ENCODE results near the gene ACKR3.

The ACKR3 gene

GRCh38 chr2:236550701-236551465, 18.7 kb upstream of the ACKR3 start:
- DNase-seq: no peak

- DNase-seq: no peak
These were observed 18.0 kb upstream of the ACKR3 start for GRCh38 chr2:236551471-236552211.

GRCh38 chr2:236552212-236552542, 17.4 kb upstream of the ACKR3 start:
- DNase-seq: no peak

GRCh38 chr2:236552581-236553363, 16.9 kb upstream of the ACKR3 start:
- DNase-seq: no peak

DNA sequence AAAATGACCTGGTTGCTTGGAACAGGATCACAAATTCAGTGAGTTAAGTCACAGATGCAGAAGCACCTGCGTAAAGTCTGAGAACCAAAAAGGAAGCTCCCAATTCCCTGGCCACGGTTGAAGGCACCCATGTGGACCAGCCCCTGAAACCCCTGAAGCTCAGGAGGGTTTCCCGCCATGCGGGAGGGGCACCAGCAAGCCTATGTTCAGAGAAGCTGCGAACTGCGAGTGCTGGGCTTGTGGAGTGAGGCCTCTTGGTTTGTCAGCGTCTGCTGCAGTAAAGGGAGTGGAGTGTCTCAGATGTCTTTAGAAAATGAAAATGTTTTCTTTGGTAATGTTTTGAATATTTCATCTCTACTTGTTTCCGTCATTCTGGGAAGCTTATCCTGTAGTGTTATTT, 16.1 kb upstream of the ACKR3 start:
- no peak for DNase-seq

- no peak for DNase-seq
These were observed 14.9 kb upstream of the ACKR3 start for GRCh38 chr2:236554629-236555282.

GRCh38 chr2:236555481-236555880, 14.1 kb upstream of the ACKR3 start:
- DNase-seq: no peak

DNA sequence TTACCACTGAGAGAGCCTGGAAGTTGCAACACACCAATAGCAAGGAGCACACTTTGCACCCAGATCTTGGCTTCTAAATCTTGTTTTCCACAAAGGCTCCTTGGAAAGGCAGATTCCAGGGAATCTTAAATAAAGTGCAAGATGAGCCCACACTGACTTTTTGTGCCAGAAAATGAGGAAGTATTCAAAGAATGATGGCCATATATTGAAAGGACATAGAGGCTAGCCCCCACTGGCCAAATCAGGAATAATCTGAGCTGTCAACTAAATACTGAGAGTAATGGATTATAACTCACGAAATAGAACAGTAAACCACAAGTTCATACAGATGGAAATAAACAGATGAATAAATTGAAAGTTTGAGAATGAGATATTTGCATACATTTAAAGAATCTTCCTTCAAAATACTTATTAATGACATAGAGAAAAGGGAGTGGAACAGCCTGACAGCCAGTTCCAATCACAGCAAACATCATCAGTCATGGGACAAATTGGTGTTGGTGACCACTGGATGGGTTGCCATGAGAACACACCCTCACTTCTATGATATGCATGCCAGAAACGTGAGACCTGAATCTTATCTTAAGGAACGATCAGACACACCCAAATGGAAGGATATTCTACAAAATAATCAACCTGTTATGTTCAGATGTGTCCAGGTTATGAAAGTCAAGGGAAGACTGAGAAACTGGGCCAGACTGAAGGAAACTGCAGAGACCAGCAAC, 12.2 kb upstream of the ACKR3 start:
- no peak for DNase-seq

- DNase-seq: peak in 1 of 2 donors; percentile 24
These were observed 11.6 kb upstream of the ACKR3 start for GRCh38 chr2:236558036-236558435.

DNA sequence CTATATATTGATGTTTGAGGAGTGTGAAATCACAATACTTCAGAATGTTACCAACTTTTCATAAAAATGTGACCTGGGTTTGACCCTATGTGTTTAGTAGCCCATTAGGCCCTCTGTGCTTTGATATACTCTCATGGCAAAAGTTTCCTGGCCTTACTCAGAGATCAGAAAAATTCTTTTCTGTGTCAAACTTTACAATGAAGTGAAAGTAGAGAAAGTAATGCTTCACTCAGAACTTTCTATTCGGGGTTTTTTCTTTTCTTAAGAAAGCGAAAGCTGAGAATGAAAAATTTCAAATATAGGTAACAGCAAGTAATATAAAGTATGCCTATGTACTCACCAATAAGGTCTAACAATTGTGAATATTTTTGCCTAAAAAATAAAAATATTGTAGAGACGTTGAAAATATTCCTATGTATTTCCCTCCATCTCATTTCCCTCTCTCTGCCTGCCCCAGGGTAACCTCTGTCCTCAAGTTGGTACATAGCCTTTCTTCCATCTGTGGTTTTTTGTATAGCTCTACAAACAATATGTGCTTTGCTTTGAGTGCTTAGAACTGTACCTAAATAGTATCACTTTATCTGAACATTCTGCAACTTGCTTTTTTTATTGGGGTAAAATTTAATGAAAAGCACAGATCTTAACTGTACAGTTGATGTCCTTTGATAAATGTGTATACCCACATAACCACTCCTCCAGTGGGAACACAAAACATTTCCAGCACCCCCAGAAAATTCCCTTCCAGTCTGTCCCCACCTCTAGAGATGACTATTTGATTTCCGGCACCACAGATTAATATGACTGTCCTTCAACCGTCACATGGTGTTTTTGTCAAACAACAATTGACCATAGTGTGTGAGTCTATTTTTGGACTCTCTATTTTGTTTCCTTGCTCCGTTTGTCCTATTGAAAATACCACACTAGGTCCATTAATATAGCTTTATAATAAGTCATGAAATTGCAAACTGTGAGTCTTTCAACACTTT, 10.3 kb upstream of the ACKR3 start:
- DNase-seq: no peak

DNA sequence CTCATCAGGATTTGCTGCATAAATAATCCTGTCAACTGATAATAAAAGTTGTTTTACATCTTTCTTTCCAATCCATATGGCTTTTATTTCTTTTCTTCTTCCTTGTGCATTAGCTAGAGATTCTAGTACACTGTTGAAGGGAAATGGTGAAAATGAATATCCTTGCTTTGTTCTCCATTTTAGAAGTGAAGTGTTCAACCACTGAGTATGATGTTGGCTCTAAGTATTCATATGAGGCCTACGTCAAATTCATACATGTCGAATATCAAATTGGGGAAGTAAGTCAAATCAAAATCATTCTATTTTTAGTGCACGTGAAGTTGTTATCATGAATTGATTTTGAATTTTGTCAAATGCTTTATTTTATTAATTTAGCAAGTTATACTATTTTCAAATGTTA, 7.8 kb upstream of the ACKR3 start:
- no peak for DNase-seq

DNA sequence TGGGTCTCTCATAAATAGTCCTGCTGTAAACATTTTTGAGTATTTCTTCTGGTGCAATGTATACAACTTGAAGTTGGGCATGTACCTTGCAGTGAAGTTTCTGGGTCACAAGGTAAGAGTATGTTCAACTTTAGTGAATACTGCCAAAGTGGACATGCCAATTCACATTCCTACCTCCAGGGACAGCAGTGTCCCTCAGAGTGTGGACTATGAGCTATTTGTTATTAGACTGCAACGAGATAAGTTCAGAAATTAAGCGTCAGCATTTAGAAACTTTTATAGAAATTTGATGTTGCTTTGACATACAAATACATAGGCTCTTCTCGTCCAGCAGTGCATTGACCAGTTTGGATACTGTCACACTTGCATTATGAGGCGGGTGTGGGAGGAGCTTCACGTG, 7.2 kb upstream of the ACKR3 start:
- no peak for DNase-seq

- no peak for DNase-seq
These were observed 5.7 kb upstream of the ACKR3 start for GRCh38 chr2:236563953-236564352.

GRCh38 chr2:236565212-236565611, 4.4 kb upstream of the ACKR3 start:
- no peak for DNase-seq

- DNase-seq: no peak
These were observed 3.7 kb upstream of the ACKR3 start for GRCh38 chr2:236565879-236566402.

GRCh38 chr2:236566596-236566995, 3.0 kb upstream of the ACKR3 start:
- no peak for DNase-seq

DNA sequence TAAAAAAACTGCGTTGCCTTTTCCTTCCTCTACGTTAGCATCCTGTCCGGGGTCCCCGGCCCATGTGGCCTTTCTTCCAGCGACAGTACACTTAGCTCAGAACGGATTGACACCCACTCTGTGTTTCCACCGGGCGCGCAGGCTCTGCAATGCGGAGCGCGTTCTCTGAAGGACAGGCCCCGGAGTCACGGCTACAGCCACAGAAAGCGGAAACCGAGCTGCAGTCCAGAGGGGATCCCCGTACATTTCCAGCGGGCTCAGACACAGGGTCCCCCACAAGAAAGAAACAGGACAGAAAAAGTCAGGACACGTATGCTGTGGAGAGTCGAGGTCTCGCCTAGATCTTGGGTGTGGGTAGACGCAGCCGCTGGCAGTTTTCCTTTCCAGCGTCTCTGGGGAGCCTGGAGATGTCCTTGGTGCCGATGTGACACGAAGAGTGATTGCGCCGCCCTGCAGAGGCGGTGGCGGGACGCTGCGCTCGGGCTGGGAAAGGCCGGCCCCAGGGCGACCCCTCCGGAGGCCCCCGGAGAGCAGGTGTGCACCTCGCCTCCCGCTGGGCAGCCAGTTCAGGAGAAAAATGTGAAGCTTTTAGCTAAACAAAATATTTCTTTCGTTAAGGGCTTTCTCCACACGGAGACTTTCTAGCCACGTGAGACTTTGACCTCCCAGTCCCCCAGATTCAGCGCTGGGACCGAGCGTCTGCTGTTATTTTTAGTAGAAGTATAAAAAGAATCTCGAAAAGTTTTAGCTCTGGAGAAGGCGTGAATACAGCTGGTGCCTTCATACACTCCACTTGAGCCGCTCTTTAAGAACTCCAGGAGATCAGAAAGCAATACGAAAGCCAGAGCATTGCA, 1.3 kb upstream of the ACKR3 start:
- no peak for DNase-seq

DNA sequence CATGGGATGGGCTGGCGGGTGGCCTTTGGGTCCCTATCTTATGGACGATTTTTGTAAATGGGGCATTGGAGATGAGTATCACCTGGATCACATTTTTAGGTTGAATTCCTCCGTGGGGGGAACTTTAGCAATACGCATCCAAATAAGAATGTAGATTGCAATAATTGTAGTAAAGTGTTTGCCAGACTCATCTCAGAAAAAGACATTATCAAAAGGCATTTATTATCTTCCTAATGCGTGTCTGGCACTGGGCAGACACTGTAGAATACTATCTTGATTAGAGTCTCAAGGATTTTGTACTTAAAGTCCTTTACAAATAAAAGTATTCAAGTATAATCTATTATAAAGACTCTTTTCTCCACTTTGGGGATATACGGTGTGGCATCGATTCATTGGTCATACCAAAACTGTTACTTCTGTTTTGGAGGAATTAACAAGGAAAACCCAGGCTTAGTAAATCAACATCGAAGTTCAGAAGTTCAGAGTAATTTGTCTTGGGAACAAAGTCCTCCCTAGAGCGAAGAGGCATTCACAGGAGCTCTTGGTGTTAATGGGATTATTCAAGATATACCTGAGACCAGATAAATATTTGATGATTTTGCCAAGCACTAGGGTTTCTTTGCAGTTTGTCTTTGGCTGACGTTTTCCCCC, 578 bp upstream of the ACKR3 start:
- no peak for DNase-seq

GRCh38 chr2:236570081-236570868, 650 bp downstream of the ACKR3 start:
- no peak for DNase-seq
